OCI-LY7 (cell line): ENCODE measurements around the gene IL22RA2.

Source experiments
- CTCF ChIP-seq: fragments of 200-600 bp; sonication (generic); conservative IDR thresholded peaks from 2 replicates; pipeline ENCODE4 v1.5.1; 2014; ENCODE audit warnings: mild to moderate bottlenecking, antibody characterized with exemption, low read length, moderate library complexity, mixed read lengths
- EZH2phosphoT487 ChIP-seq: fragments of 200-600 bp; sonication (generic); IDR thresholded peaks from 2 replicates; pipeline ENCODE4 v1.6.1; 2018; ENCODE audit warnings: low read depth, borderline replicate concordance, mild to moderate bottlenecking, mixed run types, antibody characterized with exemption, low read length, moderate library complexity, mixed read lengths

GRCh38 chr6:137149035-137149393, 24.4 kb downstream of the IL22RA2 start:
- no peak for TF ChIP-seq CTCF
- TF ChIP-seq EZH2phosphoT487, result no peak
